SU-DHL-6 (cell line): ENCODE data around the gene SUGCT.

Experiments used
- H2AFZ ChIP-seq: fragments of 200-600 bp; sonication (generic); 2 replicates; pipeline ENCODE4 v1.6.1; 2014; ENCODE audit warnings: low read depth, mild to moderate bottlenecking, moderate library complexity, mixed read lengths, antibody characterized with exemption, low read length; ENCODE audit not compliant: severe bottlenecking
- H3F3A ChIP-seq: fragments of 200-600 bp; shearing (Covaris generic); 2 replicates; pipeline ENCODE4 v1.6.0; 2016; ENCODE audit warnings: antibody characterized with exemption, mild to moderate bottlenecking; ENCODE audit not compliant: insufficient read depth
- H3K27ac ChIP-seq: fragments of 200-600 bp; sonication (generic); 2 replicates; pipeline ENCODE4 v1.5.1; 2016; ENCODE audit warnings: low read depth, mild to moderate bottlenecking, low read length, moderate library complexity, mixed read lengths
- H3K27me3 ChIP-seq: fragments of 200-600 bp; sonication (generic), shearing (Covaris generic); 2 replicates; pipeline ENCODE4 v1.6.0; 2014; ENCODE audit warnings: mild to moderate bottlenecking, low read length
- H3K36me3 ChIP-seq: fragments of 200-600 bp; sonication (generic); 2 replicates; pipeline ENCODE4 v1.6.1; 2014; ENCODE audit warnings: mild to moderate bottlenecking, low read length, mixed read lengths
- H3K4me2 ChIP-seq: fragments of 300-600, 200-600 bp; shearing (Covaris generic), sonication (generic); 2 replicates; pipeline ENCODE4 v1.6.0; 2014; ENCODE audit warnings: low read length, low read depth, mild to moderate bottlenecking; ENCODE audit not compliant: poor library complexity, severe bottlenecking
- H3K4me3 ChIP-seq: fragments of 200-600 bp; sonication (generic); 2 replicates; pipeline ENCODE4 v1.5.1; 2014; ENCODE audit warnings: antibody characterized with exemption, low read length, mild to moderate bottlenecking, mixed read lengths; ENCODE audit not compliant: insufficient read depth, poor library complexity, severe bottlenecking
- H3K79me2 ChIP-seq: fragments of 200-600 bp; sonication (generic); 2 replicates; pipeline ENCODE4 v1.6.1; 2014; ENCODE audit warnings: mild to moderate bottlenecking, low read length, moderate library complexity; ENCODE audit not compliant: insufficient read depth
- H3K9ac ChIP-seq: fragments of 200-600 bp; sonication (generic); 2 replicates; pipeline ENCODE4 v1.7.0; 2014; ENCODE audit warnings: mild to moderate bottlenecking, low read length
- H3K9me2 ChIP-seq: fragments of 200-600 bp; sonication (generic); replicated peaks from 2 replicates; pipeline ENCODE4 v1.6.1; 2014; ENCODE audit warnings: low read length; ENCODE audit not compliant: insufficient read depth
- H3K9me3 ChIP-seq: fragments of 200-600 bp; sonication (generic); 2 replicates; pipeline ENCODE4 v1.6.1; 2014; ENCODE audit warnings: low read length, mixed read lengths; ENCODE audit not compliant: insufficient read depth
- H4K20me1 ChIP-seq: fragments of 200-600 bp; sonication (generic); 2 replicates; pipeline ENCODE4 v1.6.1; 2014; ENCODE audit warnings: low read depth, mild to moderate bottlenecking, antibody characterized with exemption, low read length, moderate library complexity, mixed read lengths
- CTCF ChIP-seq: fragments of 200-600 bp; sonication (generic); IDR thresholded peaks from one replicate; pipeline ENCODE4 v1.5.1; 2017; ENCODE audit warnings: antibody characterized with exemption, mild to moderate bottlenecking, low read length, moderate library complexity; ENCODE audit not compliant: insufficient read depth, poor library complexity, severe bottlenecking
- EZH2phosphoT487 ChIP-seq: fragments of 200-600 bp; sonication (generic), shearing (Covaris generic); conservative IDR thresholded peaks from 2 replicates; pipeline ENCODE4 v1.6.1; 2018; ENCODE audit warnings: mild to moderate bottlenecking, antibody characterized with exemption, low read length, moderate library complexity, mixed read lengths

The SUGCT gene

GRCh38 chr7:40880581-40880980 lies 745.8 kb downstream of the SUGCT start:
- no peak overlapping the region for H3K27ac ChIP-seq
- no peaks in the 10 kb centered on the region for H3K36me3 ChIP-seq
- H3K9me3 ChIP-seq, result no peaks in the 10 kb centered on the region
- H3K9ac ChIP-seq, result no peak overlapping the region
- H3F3A ChIP-seq, result no peaks in the 10 kb centered on the region
- no peak overlapping the region for H3K4me3 ChIP-seq
- H4K20me1 ChIP-seq, result no peaks in the 10 kb centered on the region
- no peaks in the 10 kb centered on the region for H3K9me2 ChIP-seq
- H3K79me2 ChIP-seq, result no peaks in the 10 kb centered on the region
- H2AFZ ChIP-seq, result no peak overlapping the region
- H3K27me3 ChIP-seq, result no peaks in the 10 kb centered on the region
- H3K4me2 ChIP-seq, result no peak overlapping the region
- TF ChIP-seq EZH2phosphoT487, result no peak
- no peak for TF ChIP-seq CTCF

- TF ChIP-seq EZH2phosphoT487, result no peak
- TF ChIP-seq CTCF, result no peak
- no peak overlapping the region for H3K4me3 ChIP-seq
- no peak overlapping the region for H3K9ac ChIP-seq
- H3K27me3 ChIP-seq, result no peaks in the 10 kb centered on the region
- no peaks in the 10 kb centered on the region for H3K79me2 ChIP-seq
- H3K9me3 ChIP-seq, result no peaks in the 10 kb centered on the region
- H3K4me2 ChIP-seq, result no peak overlapping the region
- no peaks in the 10 kb centered on the region for H3K36me3 ChIP-seq
- no peaks in the 10 kb centered on the region for H3F3A ChIP-seq
- H2AFZ ChIP-seq, result no peak overlapping the region
- no peak overlapping the region for H3K27ac ChIP-seq
- no peaks in the 10 kb centered on the region for H4K20me1 ChIP-seq
- H3K9me2 ChIP-seq, result no peaks in the 10 kb centered on the region
Measured at GRCh38 chr7:40881405-40881926, 746.7 kb downstream of the SUGCT start.

GRCh38 chr7:40882071-40882658 lies 747.4 kb downstream of the SUGCT start:
- no peaks in the 10 kb centered on the region for H3K79me2 ChIP-seq
- H3K27ac ChIP-seq, result no peak overlapping the region
- H3K27me3 ChIP-seq, result no peaks in the 10 kb centered on the region
- H3K9me2 ChIP-seq, result no peaks in the 10 kb centered on the region
- H3K9ac ChIP-seq, result no peak overlapping the region
- no peak overlapping the region for H3K4me2 ChIP-seq
- no peak overlapping the region for H3K4me3 ChIP-seq
- TF ChIP-seq EZH2phosphoT487 (no peak), CTCF (no peak)
- H2AFZ ChIP-seq, result no peak overlapping the region
- H3F3A ChIP-seq, result no peaks in the 10 kb centered on the region
- no peaks in the 10 kb centered on the region for H3K36me3 ChIP-seq
- H4K20me1 ChIP-seq, result no peaks in the 10 kb centered on the region
- no peaks in the 10 kb centered on the region for H3K9me3 ChIP-seq
